Thyroid gland (tissue), 4 donors: Measurements from ENCODE around the gene HPS6.

ENCODE experiments used
- POLR2A ChIP-seq, 2 donors: fragments of 450-650 bp; IDR thresholded peaks; one replicate each; pipeline ENCODE4 v1.6.1; 2017; ENCODE audit warnings: antibody characterized with exemption in 2 of 2, mild to moderate bottlenecking in 2 of 2, moderate library complexity in 1 of 2
- TF ChIP-seq, protein P1 (sequence below), 6 experiments: fragments of 200-600 bp in 3 of 6; fragments of 450-650 bp in 3 of 6; sonication (generic) in 3 of 6; IDR thresholded peaks; one replicate each; pipeline ENCODE4 v1.5.1; 2016 to 2019; ENCODE audit warnings: antibody characterized with exemption in 6 of 6, mild to moderate bottlenecking in 2 of 6, inconsistent platforms in 1 of 6, moderate library complexity in 1 of 6

DNA sequence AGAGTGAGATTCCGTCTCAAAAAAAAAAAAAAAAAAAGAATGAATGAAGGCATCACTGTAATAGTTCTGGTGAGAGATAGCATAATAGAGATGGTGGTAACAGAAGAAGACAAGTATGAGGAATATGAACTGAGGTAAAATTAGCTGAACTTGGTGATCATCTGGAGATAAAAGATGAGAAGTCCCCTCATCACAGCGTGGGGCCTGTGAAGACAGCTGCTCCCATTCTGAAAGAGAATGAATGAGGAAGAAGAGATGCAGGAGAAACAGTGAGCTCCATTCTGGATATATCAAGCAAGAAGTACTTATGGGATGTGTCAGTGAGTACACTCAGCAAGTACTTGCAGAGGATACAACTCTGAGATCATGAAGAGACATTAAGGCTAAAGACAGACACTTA is 37.9 kb upstream of the HPS6 start:
- TF ChIP-seq, protein P1, sequence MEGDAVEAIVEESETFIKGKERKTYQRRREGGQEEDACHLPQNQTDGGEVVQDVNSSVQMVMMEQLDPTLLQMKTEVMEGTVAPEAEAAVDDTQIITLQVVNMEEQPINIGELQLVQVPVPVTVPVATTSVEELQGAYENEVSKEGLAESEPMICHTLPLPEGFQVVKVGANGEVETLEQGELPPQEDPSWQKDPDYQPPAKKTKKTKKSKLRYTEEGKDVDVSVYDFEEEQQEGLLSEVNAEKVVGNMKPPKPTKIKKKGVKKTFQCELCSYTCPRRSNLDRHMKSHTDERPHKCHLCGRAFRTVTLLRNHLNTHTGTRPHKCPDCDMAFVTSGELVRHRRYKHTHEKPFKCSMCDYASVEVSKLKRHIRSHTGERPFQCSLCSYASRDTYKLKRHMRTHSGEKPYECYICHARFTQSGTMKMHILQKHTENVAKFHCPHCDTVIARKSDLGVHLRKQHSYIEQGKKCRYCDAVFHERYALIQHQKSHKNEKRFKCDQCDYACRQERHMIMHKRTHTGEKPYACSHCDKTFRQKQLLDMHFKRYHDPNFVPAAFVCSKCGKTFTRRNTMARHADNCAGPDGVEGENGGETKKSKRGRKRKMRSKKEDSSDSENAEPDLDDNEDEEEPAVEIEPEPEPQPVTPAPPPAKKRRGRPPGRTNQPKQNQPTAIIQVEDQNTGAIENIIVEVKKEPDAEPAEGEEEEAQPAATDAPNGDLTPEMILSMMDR (IDR thresholded peaks at IDR 0.05), result no peak
- no peak for TF ChIP-seq POLR2A (IDR thresholded peaks at IDR 0.05)
